MV-4-11 (cell line): ENCODE results near the gene RNU2-63P.
"Not testable (repeated sequence)": the region's sequence is repeated elsewhere in the genome, so short reads cannot be mapped to it uniquely, and the experiment has no call there.

ENCODE experiments used
- DNase-seq: peaks from one replicate; lab custom pipeline; 2025; lab: John Stamatoyannopoulos, UW

The RNU2-63P gene

DNA sequence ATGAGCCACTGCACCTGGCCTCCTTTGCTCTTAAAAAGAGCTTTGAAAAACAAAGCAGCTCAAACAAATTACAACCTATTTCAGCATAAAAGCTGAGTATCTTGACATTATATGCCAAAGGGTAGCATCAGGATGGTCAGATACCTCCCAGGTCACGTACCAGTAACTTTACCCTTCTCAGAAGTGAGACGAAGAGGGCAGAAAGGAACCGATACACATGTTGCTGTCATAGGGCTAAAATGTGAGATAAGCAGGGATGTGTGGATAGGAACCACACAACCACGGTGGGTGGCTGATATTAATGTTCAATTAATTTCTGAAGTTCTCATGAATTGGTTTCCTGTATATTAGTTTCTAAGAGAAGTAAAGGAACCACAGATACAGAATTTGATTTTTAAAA is 12.6 kb upstream of the RNU2-63P start:
- DNase-seq = no peak

DNA sequence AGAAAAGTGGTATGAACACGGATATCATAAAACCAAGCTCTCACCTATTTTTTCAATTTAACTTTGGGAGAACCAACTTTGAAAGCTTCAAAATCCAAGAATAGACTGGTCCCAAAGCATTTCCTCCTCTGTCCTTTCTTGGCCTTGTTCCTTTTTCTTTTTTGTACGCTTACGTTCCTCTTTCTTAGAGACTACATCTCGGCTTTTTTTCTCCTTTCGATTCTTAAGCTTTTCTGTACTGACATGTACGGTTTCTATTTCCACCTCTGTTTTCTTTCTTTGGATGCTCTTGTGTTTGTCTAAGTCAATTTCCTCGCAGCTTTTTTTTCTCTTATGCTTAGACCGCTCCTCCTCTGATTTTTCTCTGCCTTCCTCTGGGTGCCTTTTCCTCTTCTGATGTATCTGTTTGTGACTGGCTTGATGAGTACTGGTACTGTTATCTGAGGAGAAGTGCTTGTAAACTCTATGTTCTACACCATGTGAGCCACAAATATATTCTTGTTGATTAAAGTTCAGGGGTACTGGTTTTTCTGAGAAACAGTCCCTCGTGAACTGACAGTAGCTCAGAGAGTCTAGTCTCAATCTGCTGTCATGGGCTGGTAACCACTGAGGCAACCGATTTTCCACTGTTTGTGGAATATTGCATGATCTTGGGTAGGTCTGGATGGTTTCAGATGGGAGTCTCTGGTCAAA is 11.5 kb upstream of the RNU2-63P start:
- peak; percentile 64 for DNase-seq

DNA sequence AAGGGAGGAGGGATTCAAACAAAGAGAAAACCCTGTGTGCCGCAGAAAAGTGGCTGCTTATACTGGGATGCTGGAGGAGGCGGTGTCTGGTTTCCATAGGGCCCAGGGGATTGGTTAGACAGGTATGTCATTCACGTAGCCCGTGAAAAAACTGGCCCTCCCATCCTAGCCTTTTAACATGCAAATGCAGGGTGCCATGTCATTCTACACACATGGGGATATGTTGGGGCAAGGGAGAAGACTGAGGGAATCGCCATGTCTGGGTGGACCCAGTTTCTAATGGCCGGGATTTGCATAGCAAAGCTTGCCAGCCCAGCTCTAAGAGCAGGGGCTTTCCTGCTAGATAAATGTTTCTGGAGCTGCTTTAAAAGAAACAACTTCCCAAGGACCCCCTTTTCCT is 8.2 kb upstream of the RNU2-63P start:
- DNase-seq = no peak

DNA sequence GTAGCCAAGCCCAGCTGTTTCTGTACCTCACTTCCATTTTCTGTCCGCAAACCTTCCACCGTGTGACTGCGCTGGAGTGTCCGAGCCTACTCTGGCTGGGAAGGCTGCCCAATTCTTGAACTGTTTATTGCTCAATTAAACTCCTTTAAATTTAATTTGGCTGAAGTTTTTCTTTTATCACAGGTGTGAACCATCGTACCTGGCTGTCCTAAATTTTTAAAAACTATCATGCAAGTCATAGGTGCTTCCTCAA is 6.2 kb upstream of the RNU2-63P start:
- no peak for DNase-seq

DNA sequence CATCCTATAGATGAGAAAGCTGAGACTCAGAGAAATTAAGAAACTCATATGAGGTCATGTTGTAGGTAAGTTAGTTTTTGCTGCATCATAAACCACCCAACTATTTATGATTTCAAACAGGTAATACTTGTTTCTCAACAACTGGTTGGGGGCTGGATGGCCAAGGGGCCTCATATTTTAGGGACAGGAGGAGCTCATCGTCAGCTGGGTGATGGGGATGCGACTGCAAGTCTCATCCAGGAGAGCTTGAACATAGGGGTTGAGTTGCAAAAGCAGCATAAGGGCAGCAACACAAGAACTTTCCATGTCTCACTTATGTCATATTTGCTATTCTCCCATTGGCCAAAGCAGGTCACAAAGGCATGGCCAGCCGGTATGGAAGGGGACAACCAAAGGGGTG is 3.6 kb upstream of the RNU2-63P start:
- no peak for DNase-seq

DNA sequence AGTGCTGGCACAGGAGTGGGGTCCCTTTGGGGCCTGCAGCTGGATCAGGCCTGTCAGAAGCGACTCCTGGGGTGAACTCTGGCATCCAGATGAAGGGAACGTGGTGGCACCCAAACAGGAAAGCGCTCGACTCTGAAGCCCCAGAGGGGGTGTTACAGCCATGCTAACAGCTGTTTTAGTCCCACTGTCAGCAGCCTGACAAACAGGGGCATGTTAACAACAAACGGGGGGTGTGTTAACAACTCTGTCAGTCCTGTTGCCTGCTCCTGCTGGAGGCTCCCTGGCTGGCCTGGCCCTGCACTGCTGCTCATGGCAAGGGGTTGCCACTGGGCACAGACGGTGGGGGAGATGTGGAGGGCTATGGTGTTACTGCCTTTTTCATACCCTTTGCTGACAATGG is 2.6 kb upstream of the RNU2-63P start:
- no peak for DNase-seq

DNA sequence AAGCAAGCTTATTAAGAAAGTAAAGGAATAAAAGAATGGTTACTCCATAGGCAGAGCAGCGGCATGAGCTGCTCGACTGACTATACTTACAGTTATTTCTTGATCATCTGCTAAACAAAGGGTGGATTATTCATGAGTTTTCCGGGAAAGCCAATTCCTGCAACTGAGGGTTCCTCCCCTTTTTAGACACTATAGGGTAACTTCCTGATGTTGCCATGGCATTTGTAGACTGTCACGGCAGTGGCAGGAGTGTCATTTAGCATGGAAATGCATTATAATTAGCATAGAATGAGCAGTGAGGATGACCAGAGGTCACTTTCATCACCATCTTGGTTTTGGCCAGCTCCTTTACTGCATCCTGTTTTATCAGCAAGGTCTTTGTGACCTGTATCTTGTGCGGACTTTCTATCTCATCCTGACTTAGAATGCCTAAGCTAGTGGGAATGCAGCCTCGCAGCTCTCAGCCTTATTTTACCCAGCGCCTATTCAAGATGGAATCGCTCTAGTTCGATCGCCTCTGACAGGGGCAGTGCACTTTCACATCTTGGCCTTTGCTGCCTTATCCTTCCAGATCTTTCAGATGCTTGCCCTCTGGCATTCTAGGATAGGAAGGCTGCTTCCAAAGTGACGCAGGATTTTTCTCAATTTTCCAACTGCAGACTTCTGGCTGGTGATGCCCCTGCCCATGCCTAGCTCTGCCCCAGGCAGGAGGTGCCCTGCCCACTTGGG is 1.9 kb upstream of the RNU2-63P start:
- not testable (repeated sequence) for DNase-seq

DNA sequence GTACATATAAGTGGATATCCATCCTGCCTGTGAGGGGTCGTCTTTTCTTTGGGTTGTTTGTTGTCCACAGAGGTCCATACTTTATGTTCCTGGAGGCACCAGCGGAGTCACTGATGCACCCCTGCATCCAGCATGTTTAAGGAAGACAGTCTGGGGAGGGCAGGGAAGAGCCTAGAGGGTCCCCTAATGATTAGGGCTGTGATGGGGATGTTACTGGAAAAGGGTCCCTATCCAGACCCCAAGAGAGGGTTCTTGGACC is 1.4 kb upstream of the RNU2-63P start:
- not testable (repeated sequence) for DNase-seq

DNA sequence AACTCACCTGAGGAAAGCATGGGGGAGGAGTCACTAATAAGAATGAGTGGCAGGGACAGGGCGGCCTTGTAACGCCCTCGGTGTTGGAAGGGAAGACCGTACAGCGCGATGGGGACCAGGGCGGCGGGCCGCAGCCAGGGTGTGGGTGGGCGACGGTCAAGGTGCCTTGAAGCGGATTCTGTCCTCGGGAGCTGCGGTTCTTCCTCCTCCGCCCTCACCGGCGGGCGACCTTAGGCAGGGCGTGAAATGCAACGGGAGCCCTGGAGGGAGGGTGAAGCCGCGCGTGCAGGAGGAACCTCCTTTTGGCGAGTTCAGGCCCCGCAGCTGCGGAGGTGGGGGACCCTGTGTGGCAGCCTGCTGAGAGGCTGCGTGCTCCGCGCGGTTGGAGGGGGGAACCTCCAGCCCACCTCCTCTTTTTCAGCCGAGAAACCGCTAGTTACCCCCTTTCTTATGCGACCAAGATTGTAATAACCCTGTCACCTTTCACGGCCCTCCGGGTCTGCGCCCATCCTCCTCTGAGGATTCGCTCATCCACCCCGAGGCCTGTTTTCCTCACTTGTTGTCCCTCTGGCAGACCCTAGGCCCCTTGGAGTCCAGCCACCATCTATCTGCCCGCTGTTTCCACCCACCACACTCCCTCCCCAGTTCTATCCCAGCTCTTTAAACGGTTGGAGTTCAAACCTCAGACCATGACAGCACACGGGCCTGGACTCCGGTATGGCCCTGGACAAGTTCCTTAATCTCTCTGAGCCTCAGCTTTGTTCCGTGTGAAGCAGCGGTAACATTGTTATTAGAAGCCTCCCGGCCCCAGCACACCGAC is 823 bp upstream of the RNU2-63P start:
- peak; percentile 64 for DNase-seq

DNA sequence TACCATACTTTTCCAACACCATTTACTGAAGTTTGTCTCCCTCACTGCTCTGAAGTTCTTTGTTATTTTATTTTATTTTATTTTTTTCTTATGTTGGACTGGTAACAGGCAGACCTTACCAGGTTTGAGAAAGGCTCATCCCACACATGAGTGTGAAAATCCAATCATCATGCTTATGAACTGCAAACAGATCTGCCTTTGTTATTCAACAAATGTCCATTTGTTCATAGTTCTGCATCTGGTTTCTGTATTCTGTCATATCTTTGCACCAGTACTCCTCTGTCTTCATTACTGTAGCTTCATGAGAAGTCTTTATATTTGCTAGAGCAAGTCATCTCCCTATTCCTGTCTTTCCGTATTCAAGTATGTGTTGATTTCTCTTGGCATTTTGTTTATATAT is 5.3 kb downstream of the RNU2-63P start:
- DNase-seq = no peak

DNA sequence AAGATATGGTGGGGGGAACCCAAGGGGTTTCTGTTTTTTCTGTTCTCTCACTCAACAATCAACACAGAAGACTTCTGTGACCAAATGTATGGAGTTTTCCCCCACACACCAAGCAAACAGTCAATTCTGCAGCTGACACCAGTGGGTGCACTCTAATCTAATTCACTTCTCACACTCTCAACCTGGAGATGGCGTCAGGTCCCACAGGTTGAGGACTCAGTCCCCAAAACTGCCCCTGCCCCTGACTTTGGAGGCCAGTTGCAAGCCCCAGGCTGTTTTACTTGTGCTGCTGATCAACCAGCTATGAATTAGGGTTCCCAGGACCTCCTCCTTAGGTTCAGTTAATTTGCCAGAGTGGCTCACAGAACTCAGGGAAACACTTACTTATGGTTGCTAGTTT is 6.2 kb downstream of the RNU2-63P start:
- DNase-seq = no peak

DNA sequence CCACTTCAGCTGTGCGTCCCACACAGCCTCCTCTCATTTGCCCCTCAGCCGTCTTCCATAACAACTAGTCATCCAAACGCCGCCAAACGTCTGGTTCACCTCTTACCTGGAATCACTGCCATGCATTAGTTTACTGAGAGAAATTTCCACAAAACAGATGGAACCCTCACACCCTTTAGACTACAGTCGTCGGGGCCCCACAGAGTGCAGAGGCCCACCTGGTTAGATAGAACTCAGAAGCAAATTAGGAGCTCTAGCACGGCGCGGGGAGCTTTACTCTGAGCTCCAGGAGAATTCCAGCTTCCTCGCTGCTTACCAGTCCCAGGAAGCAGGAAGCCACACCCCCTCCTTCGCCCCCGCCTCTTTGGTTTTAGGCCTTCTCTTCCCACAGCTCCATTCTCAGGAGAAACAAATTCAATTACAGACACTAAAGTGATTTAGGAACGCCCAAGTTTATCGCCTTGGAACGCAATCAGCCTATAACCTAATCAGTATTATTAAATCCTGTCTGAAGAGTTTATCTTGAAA is 9.4 kb downstream of the RNU2-63P start:
- no peak for DNase-seq

DNA sequence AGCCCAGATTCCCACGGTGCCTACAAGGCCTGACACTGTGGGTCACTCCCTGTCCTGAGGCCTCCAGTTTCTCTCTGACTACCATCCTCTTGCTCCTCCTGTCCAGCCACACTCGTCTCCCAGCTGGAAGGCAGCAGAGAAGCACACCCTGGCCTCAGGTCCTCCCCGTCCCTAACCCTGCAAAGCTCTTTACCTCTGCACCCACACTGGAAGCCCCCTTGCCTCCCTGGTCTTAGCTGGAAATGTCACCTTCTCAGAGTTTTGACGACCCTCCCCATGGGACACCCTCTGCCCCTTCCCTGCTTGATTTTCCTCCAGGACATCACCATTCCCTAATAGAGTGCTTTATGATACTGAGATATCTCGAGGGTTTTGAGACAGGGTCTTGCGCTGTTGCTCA is 10.6 kb downstream of the RNU2-63P start:
- no peak for DNase-seq

DNA sequence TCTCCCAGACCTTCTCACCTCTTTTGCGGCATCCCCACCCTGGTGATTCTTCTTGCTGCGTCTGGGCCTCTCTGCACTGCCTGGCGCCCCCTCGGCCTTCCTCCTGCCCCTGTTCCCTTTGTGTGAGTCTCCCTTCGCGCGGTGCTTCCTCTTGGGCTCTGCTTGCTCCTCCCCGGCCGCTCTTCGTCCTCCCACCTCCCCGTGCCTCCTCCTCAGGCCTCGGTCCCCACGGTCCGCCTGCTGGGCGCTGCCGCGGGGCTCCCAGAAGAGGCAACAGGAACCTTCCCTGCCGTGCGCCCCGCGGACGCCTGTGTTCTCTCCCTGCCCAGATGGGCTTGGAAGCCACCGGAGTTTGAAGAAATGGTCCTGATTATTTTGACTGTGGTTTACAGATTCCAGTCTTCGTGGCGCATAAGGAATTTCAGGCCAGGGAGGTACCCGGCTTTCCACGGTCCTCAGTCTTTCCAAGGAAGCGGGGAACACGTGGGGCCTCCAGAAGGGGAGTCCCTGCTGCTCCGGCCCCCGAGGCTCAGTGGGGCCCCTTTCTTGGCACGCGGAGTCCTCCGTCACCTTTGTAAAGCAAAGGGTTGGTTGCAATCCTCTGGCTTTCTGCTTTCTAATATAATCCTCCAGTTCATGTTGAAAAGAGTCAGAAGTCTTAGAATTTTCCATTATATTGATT is 13.1 kb downstream of the RNU2-63P start:
- DNase-seq = no peak

DNA sequence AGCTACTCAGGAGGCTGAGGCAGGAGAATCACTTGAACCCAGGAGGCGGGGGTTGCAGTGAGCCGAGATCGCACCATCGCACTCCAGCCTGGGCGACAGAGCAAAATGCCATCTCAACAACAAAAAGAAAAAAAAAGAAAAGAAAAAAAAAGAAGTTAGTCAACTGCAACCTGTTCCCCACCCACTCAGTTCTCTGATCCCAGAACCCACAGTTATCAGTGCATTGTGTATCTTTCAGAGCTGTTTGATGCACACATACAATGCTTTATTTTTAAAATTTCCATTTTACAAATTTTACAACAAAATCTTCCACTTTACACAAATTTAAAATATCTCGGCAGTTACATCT is 14.0 kb downstream of the RNU2-63P start:
- DNase-seq = no peak

DNA sequence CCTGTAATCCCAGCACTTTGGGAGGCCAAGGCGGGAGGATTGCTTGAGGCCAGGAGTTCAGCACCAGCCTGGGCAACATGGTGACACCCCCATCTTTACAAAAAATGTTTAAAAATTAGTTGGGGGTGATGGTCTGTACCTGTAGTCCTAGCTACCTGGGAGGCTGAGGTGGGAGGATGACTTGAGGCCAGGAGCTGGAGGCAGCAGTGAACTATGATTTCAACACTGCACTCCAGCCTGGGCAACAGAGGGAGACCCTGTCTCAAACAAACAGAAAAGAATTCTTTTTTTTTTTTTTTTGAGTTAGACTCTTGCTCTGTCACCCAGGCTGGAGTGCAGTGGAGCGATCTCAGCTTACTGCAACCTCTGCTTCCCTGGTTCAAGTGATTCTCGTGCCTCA is 15.9 kb downstream of the RNU2-63P start:
- not testable (repeated sequence) for DNase-seq

DNA sequence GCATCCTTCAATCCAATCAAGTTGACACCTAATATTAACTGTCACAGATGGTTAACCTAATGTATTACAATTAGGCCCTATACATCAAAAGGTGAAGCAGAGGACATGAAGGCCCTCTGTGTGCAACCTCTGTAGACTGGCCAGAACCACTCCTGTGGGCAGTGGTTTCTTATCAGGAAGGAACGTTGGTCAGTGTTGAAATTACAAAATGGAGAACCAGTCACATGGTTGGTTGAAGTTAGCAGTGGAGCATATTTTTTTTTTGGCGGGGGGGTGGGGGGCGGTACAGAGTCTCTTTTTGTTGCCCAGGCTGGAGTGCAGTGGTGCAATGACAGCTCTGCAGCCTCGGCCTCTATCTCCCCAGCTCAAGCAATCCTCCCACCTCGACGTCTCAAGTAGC is 19.8 kb downstream of the RNU2-63P start:
- DNase-seq = peak; percentile 63

DNA sequence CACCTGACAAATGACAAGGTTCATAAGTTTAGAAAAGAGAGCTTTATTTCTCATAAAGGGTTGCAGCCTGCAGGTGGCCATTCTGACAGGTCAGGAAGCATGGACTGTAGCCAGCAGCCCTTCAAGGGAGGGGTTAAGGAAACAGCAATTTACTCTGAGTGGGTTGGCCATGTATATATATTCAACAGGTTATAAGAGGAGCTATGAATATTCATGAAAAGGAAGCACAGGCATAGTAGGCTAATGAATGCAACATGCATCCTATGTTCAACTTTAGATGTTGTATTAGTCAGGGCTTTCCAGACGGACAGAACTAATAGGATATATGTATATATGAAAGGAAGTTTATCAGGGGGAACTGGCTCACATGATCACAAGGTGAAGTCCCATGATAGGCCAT is 20.6 kb downstream of the RNU2-63P start:
- DNase-seq = no peak

DNA sequence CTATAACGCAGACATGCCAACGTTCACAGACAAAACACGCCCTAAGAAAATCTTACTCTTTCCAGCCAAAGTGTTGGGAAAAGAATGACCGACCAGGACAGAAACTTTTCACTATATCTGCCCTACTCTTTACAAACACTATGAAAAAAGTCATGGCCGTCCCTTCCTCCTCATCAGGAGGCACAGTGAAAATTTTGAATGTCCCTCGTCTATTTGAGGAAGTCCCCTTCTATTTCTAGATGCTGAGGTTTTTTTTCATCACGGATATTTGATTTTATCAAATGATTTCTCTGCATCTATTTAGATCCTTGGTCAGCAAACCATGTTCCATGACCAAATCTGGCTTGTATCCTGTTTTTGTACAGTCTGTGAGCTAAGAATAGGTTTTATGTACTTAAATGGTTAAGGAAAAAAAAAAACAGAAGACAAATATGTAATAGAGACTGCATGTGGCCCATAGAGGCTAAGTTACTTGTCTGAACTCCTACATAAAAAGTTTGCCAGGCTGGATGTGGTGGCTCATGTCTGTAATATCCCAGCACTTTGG is 22.0 kb downstream of the RNU2-63P start:
- DNase-seq = not testable (repeated sequence)

DNA sequence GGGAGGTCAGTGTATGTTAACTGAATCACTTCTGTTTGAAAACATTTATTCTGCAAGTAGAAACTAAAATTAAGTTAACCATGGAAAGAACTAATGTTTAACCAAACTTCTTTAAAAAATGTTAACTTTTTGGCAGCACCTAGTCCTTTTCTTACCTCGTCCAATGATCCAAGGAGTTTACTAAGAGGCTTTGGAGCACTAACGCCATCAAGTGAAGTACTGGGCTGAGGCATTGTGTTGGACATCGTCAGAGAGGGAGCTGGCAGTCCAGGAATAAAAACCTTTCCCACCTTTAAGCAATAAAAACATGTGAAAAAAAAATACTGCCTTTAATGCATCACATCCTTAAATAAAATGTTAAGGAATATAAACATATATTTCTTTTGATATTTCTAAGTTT is 23.8 kb downstream of the RNU2-63P start:
- not testable (repeated sequence) for DNase-seq

DNA sequence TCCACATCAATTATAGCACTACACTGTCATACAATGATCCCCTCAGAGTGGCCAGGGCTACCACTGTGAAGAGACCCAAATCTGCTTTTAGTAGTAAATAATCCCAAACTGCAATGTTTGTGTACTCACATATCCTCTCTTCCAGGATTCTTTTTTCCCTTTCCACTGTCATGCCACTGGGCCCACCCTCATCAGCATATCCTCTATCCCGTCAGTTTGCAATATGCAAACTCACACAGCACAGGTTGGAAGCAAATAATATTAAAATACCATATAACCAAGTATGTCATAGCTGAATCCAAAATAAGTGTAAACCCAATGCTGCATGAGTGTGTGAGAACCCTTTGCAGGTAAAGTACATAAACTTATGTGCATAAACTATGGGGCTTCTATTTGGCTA is 28.9 kb downstream of the RNU2-63P start:
- not testable (repeated sequence) for DNase-seq

DNA sequence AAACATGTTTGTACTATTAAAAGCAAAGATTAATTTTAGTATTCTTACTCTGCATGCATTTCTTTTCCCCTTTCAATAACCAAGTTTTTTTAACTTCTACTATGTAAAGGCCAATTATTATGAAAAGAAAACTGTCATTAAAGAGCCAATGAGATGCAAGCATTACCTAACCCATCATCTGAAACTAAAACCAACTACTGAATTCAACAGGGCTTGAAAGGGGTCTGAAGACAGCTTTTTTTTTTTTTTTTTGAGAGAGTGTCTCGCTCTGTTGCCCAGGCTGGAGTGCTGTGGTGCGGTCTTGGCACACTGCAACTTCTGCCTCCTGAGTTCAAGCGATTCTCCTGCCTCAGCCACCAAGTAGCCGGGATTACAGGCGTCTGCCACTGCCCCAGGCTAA is 30.4 kb downstream of the RNU2-63P start:
- not testable (repeated sequence) for DNase-seq
